ENCODE data around the gene GOLPH3L.

GOLPH3L gene

DNA sequence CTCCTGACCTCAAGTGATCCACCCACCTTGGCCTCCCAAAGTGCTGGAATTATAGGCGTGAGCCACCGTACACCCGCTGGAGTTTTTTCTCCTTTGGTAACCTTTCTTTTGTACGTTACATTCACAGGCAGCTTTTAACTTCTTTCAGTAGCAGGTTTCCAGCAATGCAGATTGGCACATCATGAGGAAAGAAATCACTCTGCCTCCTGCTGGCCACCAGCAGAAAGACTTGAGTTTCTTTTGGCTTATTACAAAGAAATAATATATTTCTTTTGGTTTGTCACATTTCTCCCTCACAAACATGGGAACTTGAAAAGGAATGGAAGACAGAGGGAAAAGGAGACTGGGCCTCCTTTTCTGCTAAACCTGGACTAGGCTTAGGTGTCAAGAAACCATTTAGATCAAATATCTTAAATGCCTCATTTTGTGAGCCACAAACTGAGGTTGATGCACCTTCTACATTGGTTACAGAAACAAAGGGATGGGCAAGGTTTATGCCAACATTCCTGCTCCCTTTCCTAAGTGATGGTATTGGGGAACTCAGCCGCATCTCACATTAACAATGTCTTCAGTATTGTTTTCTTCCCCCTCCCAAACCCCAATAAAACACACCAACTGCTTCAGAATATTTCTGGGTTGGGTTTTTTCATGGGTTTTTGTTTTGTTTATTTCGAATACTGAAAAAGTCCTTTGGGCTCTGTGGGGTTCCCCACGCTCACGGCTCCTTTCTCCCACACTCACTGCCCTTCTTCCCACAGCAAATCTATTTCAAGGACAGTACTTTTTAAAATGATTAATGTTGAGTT lies 75.3 kb downstream of the GOLPH3L start:
- DNase-seq (ENCODE audit: low spot score), result no peak
- Histone ChIP-seq H3K27ac (peak overlapping the region; percentile 44 to 86), H3K4me3 (no peak overlapping the region)
- TF ChIP-seq, protein P1, sequence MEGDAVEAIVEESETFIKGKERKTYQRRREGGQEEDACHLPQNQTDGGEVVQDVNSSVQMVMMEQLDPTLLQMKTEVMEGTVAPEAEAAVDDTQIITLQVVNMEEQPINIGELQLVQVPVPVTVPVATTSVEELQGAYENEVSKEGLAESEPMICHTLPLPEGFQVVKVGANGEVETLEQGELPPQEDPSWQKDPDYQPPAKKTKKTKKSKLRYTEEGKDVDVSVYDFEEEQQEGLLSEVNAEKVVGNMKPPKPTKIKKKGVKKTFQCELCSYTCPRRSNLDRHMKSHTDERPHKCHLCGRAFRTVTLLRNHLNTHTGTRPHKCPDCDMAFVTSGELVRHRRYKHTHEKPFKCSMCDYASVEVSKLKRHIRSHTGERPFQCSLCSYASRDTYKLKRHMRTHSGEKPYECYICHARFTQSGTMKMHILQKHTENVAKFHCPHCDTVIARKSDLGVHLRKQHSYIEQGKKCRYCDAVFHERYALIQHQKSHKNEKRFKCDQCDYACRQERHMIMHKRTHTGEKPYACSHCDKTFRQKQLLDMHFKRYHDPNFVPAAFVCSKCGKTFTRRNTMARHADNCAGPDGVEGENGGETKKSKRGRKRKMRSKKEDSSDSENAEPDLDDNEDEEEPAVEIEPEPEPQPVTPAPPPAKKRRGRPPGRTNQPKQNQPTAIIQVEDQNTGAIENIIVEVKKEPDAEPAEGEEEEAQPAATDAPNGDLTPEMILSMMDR (IDR thresholded peaks at IDR 0.05), result peak; percentile 28

DNA sequence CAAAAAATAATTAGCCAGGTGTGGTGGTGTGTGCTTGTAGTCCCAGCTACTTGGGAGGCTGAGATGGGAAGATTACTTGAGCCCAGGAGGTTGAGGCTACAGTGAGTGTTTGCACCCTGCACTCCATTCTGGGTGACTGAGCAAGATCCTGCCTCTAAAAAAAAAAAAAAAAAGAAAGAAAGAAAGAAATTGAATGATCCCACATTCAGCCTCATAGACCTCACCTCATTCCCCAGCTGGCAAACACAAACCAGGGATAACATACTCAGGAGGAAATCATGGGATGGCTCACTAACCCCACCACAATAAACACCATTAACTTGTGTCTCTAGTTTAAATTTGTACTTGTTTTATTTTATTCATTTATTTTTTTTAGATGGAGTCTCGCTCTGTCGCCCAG lies 76.0 kb downstream of the GOLPH3L start:
- Histone ChIP-seq H3K27ac (peak overlapping the region; percentile 39 to 86), H3K4me3 (no peak overlapping the region)
- TF ChIP-seq, protein P1 (IDR thresholded peaks at IDR 0.05), result no peak
- DNase-seq (ENCODE audit: low spot score), result no peak

DNA sequence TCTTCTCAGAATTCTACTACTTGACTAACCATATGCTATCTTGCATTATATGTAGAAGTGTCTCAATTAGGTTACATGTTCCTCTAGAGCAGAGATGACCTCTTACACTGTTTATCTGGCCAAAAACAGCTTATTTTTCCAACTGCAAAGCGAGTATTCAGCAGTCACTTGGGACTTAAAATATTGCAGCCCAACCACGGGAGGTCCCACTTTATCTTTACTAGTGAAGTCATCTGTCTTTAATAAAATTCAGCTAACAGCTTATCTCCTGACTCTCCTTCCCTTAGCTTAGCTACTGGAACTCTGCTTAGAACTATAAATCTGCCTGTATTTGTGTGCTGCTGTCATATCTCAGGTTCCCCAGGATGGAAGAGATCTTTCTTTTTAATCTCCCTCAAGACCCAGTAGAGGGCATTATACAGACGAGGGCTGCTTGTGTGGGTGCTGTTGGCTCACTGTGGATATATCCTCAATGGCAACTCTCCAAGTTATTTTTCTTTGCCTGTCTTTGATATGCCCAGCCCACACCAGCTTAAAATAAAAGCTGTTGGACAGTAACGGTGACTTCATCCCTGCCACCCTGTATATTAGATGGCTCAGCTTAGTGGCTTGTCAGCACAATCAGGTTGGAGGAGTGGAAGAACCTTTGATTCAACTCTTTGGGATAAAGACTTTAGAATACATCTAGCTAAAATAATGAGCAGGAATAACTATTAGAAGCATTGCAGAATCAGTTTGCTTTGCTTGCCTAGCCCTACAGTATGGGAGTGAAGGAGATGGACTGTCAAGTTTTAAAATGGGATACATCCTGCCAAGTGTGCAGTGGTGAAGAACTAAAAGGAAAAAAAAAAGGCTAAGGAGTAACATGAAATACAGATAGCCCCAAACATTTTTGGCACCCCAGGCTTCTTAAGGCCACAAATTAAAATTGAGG lies 77.1 kb downstream of the GOLPH3L start:
- peak overlapping the region; percentile 39 to 86 for H3K27ac ChIP-seq
- no peak for DNase-seq (ENCODE audit: low spot score)
- TF ChIP-seq, protein P1 (IDR thresholded peaks at IDR 0.05), result no peak
- peak overlapping the region; percentile 39 for H3K4me3 ChIP-seq

DNA sequence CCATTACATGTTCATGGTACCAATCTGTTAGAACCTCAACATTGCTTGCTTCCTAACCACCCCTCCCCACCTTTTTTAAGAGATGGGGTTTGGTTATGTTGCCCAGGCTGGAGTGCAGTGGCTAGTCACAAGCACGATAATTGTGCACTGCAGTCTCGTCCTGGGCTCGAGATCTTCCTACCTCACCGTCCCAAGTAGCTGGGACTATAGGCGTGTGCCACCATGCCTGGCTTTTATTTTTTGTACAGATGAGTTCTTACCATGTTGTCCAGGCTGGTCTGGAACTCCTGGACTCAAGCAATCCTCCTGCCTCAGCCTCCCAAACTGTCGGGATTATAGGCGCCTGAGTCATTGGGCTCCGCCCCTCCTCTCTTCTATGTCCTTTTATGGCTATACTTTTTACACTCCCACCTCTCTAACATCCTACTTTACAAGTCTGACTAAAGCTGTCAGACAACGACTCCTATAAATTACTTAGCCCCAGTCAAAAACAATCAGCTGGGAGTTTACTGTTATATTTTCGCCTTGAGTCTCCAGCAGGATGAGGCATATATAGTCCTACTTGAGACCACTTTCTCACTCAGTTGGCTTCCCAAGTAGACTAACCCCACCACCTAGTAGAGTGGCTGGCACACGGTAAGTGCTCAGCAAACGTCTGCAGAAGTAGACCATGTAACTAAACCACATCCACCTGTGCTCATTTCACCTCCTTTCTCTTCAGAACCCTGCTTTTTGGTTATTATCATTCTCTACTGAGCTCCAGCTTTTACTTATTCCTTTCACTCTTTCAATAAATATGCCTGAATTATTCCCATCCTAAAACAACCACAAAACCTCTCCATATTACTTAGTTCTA lies 81.4 kb downstream of the GOLPH3L start:
- TF ChIP-seq, protein P1 (IDR thresholded peaks at IDR 0.05), result no peak
- no peak for DNase-seq (ENCODE audit: low spot score)

DNA sequence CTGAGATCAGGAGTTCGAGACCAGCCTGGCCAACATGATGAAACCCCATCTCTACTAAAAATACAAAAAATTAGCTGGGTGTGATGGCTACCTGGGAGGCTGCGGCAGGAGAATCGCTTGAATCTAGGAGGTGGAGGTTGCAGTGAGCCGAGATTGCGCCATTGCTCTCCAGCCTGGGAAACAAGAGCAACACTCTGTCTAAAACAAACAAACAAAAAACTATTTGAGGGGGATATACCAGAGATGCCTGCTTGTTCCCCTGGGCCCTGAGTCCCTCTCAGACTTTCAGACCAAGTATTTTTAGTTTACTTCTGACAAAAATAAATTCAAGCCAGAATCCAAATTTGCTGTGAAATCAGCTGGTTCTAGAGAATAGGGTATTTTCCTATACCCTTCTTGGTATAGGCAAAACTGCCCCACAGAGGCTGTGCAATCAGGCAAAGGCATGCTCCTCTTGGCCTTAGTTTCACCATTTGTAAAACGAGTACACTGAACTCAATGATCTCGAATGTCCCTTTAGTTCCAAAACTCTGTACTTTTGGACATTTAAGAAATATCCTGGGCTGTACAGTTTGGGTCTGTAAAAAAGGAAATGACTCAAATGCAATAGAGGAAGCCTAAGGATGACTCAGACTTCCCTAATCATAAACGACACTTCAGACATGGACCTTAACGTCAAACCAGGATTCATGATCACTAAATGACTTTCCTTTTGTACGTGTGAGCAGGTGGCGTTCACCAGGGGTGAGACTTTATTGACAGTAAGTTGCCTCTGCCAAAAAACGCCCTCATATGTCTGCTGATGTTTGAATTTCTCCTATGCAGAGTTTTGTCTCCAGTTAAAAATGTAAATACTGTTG lies 83.7 kb downstream of the GOLPH3L start:
- no peak for DNase-seq (ENCODE audit: low spot score)
- TF ChIP-seq, protein P1 (IDR thresholded peaks at IDR 0.05), result no peak
- Histone ChIP-seq H3K4me3 (peak overlapping the region; percentile 13), H3K27ac (peak overlapping the region; percentile 80 to 87)

More for the DNA sequence above, 81.4 kb downstream of the GOLPH3L start:
- Histone ChIP-seq H3K27ac (peak overlapping the region in 1 of 2 donors; percentile 62), H3K4me3 (no peak overlapping the region)

DNA sequence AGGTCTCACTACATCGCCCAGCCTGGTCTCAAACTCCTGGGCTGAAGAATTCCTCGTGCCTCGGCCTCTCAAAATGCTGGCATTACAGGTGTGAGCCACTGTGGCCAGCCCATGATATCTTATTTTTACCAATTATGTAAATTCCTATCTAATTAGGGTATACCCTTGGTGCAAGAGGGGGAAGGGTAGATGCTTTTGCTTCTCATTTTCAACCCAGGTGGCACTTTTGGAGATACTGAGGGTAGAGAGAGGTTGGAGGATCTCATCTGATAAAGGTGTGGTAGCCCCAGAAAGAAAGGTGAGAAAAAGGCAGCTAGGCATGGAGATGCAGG lies 85.0 kb downstream of the GOLPH3L start:
- Histone ChIP-seq H3K27ac (peak overlapping the region; percentile 80 to 87), H3K4me3 (peak overlapping the region; percentile 8)
- TF ChIP-seq, protein P1 (IDR thresholded peaks at IDR 0.05), result no peak
- DNase-seq (ENCODE audit: low spot score), result no peak
